SH-SY5Y (cell line): ENCODE measurements around the gene RALGAPA2.

ENCODE experiments used
- GATA2 ChIP-seq: IDR thresholded peaks from 2 replicates; pipeline ENCODE4 v1.6.1; 2011; ENCODE audit warnings: mild to moderate bottlenecking, low read depth, low read length
- GATA3 ChIP-seq: IDR thresholded peaks from 2 replicates; pipeline ENCODE4 v1.6.1; 2011; ENCODE audit warnings: low read depth, mild to moderate bottlenecking, low read length, moderate library complexity

DNA sequence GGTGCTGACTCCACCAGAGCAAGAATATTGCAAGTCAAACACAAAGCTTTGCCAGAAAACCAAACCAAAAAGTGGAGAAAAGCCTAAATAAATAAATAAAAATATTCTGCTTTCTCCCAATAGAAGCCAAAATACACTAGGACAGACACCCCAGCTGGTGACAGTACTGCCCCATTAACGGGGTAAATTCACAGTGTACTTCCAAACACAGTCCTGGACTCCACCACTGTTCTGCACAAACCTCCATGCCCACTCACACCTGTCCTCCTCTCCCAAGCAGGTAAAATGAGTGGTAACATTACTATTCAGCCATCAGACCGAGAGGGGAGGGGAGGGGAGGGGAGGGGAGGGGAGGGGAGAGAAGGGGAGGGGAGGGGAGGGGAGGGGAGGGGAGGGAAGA is 70.7 kb downstream of the RALGAPA2 start:
- no peak for TF ChIP-seq GATA2
- no peak for TF ChIP-seq GATA3
